Left ventricle myocardium superior (tissue), 1 donor: ENCODE results near the gene MED12L. TPM values are rescaled to one million over a fixed set of nuclear protein-coding genes. Genes with fewer than 3 reads are reported as not detected.
"Not testable (repeated sequence)": the region's sequence is repeated elsewhere in the genome, so short reads cannot be mapped to it uniquely, and the experiment has no call there.

Experiments
- ATAC-seq: fragments of 200-7000 bp; cut with Tn5 transposase; one replicate; pipeline ENCODE4 v1.9.1; 2020; ENCODE audit warnings: mild to moderate bottlenecking, moderate library complexity
- DNase-seq: peaks from one replicate; pipeline ENCODE4 v3.0.0-alpha.2; 2020
- intact Hi-C: fragments of 100-400 bp; cut with micrococcal nuclease; formaldehyde crosslinking; loops from one replicate; pipeline ENCODE4 v1.11.0; 2022
- total RNA-seq: library from RNA; stranded (reverse); fragmentation: NEBNext Ultra II Directional; extraction: Animal tissue kit (Norgen Biotek cat#: 25700); gene quantifications from one replicate; pipeline ENCODE4 v1.2.1, GENCODE V29; 2021
- donor health status: DM: no; HTN: yes; CAD: no; lungs with severe emphysema.

MED12L gene
- total RNA-seq, 1 donor from 2014 or later = 0.10 TPM

- intact Hi-C loops = no loop called here
- ATAC-seq (no peak), DNase-seq (no peak)
These were observed 286.8 kb downstream of the MED12L start for GRCh38 chr3:151372063-151372820.

GRCh38 chr3:151377768-151378385 lies 292.4 kb downstream of the MED12L start:
- intact Hi-C loops = no loop called here
- ATAC-seq (no peak), DNase-seq (no peak)

GRCh38 chr3:151379083-151379734 lies 293.7 kb downstream of the MED12L start:
- DNase-seq (peak; percentile 41), ATAC-seq (peak; percentile 59)
- intact Hi-C loops = no loop called here

GRCh38 chr3:151382671-151383070 lies 297.2 kb downstream of the MED12L start:
- DNase-seq (no peak), ATAC-seq (no peak)
- intact Hi-C loops = no loop called here

- no peak for ATAC-seq
These were observed 297.6 kb downstream of the MED12L start for GRCh38 chr3:151383111-151383510.

GRCh38 chr3:151383956-151384355 lies 298.5 kb downstream of the MED12L start:
- DNase-seq (no peak), ATAC-seq (peak; percentile 34)
- intact Hi-C loops = no loop called here

More at GRCh38 chr3:151383111-151383510, 297.6 kb downstream of the MED12L start:
- DNase-seq = no peak
- intact Hi-C loops = no loop called here

GRCh38 chr3:151384741-151385174 lies 299.3 kb downstream of the MED12L start, which contains the start of gene P2RY12:
Gene P2RY12, minus strand, starts transcription at chr3:151384753. Its CDS starts 45,908 bp downstream, at chr3:151338845.
- ATAC-seq (peak; percentile 67), DNase-seq (no peak)
- intact Hi-C loops = no loop called here

GRCh38 chr3:151386056-151386455 lies 300.6 kb downstream of the MED12L start:
- DNase-seq = no peak
- no peak for ATAC-seq
- intact Hi-C loops = no loop called here

- no peak for ATAC-seq
- DNase-seq = no peak
- intact Hi-C loops = no loop called here
These were observed 302.0 kb downstream of the MED12L start for GRCh38 chr3:151387432-151387831.

GRCh38 chr3:151387842-151388241 lies 302.4 kb downstream of the MED12L start:
- intact Hi-C loops = no loop called here
- DNase-seq = no peak
- ATAC-seq = peak; percentile 27

- no peak for ATAC-seq
- intact Hi-C loops = no loop called here
- no peak for DNase-seq
These were observed 306.3 kb downstream of the MED12L start for GRCh38 chr3:151391720-151392119.

GRCh38 chr3:151392191-151392590 lies 306.7 kb downstream of the MED12L start:
- ATAC-seq, DNase-seq, intact Hi-C loops: not testable (repeated sequence)

- intact Hi-C loops = no loop called here
- no peak for DNase-seq
- ATAC-seq = no peak
These were observed 307.8 kb downstream of the MED12L start for GRCh38 chr3:151393146-151393830.

- DNase-seq (no peak), ATAC-seq (no peak)
- intact Hi-C loops = no loop called here
These were observed 308.5 kb downstream of the MED12L start for GRCh38 chr3:151393941-151394340.

GRCh38 chr3:151394611-151395010 lies 309.1 kb downstream of the MED12L start:
- intact Hi-C loops = no loop called here
- ATAC-seq (no peak), DNase-seq (no peak)

GRCh38 chr3:151395806-151396205 lies 310.3 kb downstream of the MED12L start:
- DNase-seq (no peak), ATAC-seq (no peak)
- intact Hi-C loops = no loop called here

- intact Hi-C loops = no loop called here
- DNase-seq (no peak), ATAC-seq (no peak)
These were observed 313.4 kb downstream of the MED12L start for GRCh38 chr3:151398895-151399294.

GRCh38 chr3:151400341-151400740 lies 314.9 kb downstream of the MED12L start:
- intact Hi-C loops = no loop called here
- DNase-seq (no peak), ATAC-seq (no peak)

GRCh38 chr3:151402349-151402748 lies 316.9 kb downstream of the MED12L start:
- intact Hi-C loops = no loop called here
- ATAC-seq (no peak), DNase-seq (no peak)

GRCh38 chr3:151403246-151403645 lies 317.8 kb downstream of the MED12L start:
- no peak for ATAC-seq
- no peak for DNase-seq
- intact Hi-C loops = no loop called here
